Thyroid gland (tissue), 4 donors: ENCODE results near the gene SKI. TPM values are rescaled to one million over a fixed set of nuclear protein-coding genes. Genes with fewer than 3 reads are reported as not detected.

Experiments
- DNase-seq, 2 donors: peaks; one replicate each; pipeline ENCODE4 v3.0.0-alpha.2; 2019
- H3K27ac ChIP-seq, 3 donors: fragments of 200-600 bp; sonication (generic); 1 replicate in 2 of 3; 2 replicates in 1 of 3; pipeline ENCODE4 v1.5.1; 2016 to 2019; ENCODE audit warnings: mild to moderate bottlenecking in 1 of 3, moderate library complexity in 1 of 3
- H3K27me3 ChIP-seq: fragments of 200-600 bp; sonication (generic); one replicate; pipeline ENCODE4 v1.5.1; 2019
- H3K36me3 ChIP-seq, 2 donors: fragments of 200-600 bp; sonication (generic); one replicate each; pipeline ENCODE4 v1.5.1; 2016 to 2019
- H3K4me1 ChIP-seq, 2 donors: fragments of 200-600 bp; sonication (generic); one replicate each; pipeline ENCODE4 v1.5.1; 2017 to 2019
- H3K4me3 ChIP-seq, 3 donors: fragments of 200-600 bp; sonication (generic); replicated peaks in 1 of 3; 1 replicate in 2 of 3; 2 replicates in 1 of 3; pipeline ENCODE4 v1.5.1; 2016; ENCODE audit warnings: mild to moderate bottlenecking in 1 of 3
- H3K9me3 ChIP-seq: fragments of 200-600 bp; sonication (generic); one replicate; pipeline ENCODE4 v1.5.1; 2017
- POLR2A ChIP-seq, 2 donors: fragments of 450-650 bp; IDR thresholded peaks; one replicate each; pipeline ENCODE4 v1.6.1; 2017; ENCODE audit warnings: antibody characterized with exemption in 2 of 2, mild to moderate bottlenecking in 2 of 2, moderate library complexity in 1 of 2
- WGBS, 2 donors: methylation state at CpG; one replicate each; pipeline ENCODE4 v1.1.5; 2017; 5-methylcytosine and 5-hydroxymethylcytosine counted together
- intact Hi-C: fragments of 100-400 bp; cut with DNase I; formaldehyde crosslinking; loops from one replicate; pipeline ENCODE4 v1.15.1; 2023
- total RNA-seq, 4 donors: library from RNA; depleted of rRNA; stranded (reverse); fragments of >200 nt; gene quantifications; one replicate each; pipeline ENCODE4 v1.2.3, GENCODE V29; 2016
- TF ChIP-seq, protein P1 (sequence below), 6 experiments: fragments of 200-600 bp in 3 of 6; fragments of 450-650 bp in 3 of 6; sonication (generic) in 3 of 6; IDR thresholded peaks; one replicate each; pipeline ENCODE4 v1.5.1; 2016 to 2019; ENCODE audit warnings: antibody characterized with exemption in 6 of 6, mild to moderate bottlenecking in 2 of 6, inconsistent platforms in 1 of 6, moderate library complexity in 1 of 6

Gene SKI
- total RNA-seq, 4 donors from 2014 or later, result 31.4 to 59.6 (median 39.9) TPM

- no peak for DNase-seq
- H3K4me3 ChIP-seq, result peak within 1 kb of the TSS in 2 of 3 donors; percentile 55 to 59
- H3K9me3 ChIP-seq, result no peaks in the 10 kb centered on the region
- intact Hi-C loops, result loop anchor here (2.0 to 10.0 kb wide), 2 partner anchors 188 to 330 kb away; partner anchors contain the start of gene PANK4
- H3K27me3 ChIP-seq, result no peaks in the 10 kb centered on the region
- 4 to 8% methylated on average over 2 to 12 of the region's 63 CpGs for WGBS, 2 donors
- H3K27ac ChIP-seq, result peak within 1 kb of the TSS; percentile 88 to 98 (median 92)
- TF ChIP-seq, protein P1, sequence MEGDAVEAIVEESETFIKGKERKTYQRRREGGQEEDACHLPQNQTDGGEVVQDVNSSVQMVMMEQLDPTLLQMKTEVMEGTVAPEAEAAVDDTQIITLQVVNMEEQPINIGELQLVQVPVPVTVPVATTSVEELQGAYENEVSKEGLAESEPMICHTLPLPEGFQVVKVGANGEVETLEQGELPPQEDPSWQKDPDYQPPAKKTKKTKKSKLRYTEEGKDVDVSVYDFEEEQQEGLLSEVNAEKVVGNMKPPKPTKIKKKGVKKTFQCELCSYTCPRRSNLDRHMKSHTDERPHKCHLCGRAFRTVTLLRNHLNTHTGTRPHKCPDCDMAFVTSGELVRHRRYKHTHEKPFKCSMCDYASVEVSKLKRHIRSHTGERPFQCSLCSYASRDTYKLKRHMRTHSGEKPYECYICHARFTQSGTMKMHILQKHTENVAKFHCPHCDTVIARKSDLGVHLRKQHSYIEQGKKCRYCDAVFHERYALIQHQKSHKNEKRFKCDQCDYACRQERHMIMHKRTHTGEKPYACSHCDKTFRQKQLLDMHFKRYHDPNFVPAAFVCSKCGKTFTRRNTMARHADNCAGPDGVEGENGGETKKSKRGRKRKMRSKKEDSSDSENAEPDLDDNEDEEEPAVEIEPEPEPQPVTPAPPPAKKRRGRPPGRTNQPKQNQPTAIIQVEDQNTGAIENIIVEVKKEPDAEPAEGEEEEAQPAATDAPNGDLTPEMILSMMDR (IDR thresholded peaks at IDR 0.05), result no peak
- peak in 1 of 2 donors; percentile 32 for TF ChIP-seq POLR2A (IDR thresholded peaks at IDR 0.05)
- H3K4me1 ChIP-seq, result peaks cover 51 to 61% of the 10 kb centered on the region in 2 donors
- no peaks in the 10 kb centered on the region for H3K36me3 ChIP-seq
Observed at GRCh38 chr1:2194319-2194897, 33.7 kb upstream of the SKI start, which contains the start of gene FAAP20. FAAP20 (minus strand) TSS chr1:2194772; CDS start chr1:2194749, 23 bp downstream.

DNA sequence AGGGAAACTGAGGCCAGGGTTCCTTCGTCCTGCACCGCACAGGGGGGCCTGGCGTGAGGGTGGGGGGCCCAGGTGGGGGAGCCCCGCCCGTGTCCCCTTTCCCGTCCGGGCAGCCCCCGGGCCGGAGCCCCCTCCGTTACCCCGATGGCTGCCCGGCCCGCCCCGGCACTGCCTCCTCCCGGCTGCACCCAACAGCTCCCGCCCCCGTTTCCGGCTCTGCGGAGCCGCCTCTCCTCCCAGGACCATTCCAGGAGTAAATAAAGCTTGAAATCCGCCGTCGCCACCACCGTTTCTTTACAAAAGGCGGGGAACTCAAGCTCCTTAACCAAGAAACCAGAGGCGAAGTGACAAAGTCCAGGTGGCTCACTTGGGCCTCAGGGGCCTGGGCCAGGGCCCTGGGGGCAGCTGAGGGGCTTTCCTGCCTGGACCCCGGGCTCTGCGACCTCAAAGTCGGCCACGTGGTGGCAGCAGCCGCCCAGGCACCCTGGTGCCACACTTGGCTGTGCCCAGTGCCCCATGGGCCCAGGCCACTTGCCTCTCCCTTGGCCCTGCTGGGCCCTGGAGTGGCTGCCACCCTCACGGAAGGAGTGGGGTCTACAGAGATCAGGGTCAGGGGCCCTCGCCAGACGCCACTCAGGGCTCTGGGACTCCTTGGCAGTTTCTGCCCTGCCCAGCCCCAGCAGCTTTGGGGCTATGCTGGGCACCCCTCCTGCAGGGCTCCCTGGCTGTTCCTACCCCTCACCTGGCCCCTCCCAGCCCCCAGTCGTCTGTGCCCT lies 33.0 kb upstream of the SKI start:
- TF ChIP-seq, protein P1 (IDR thresholded peaks at IDR 0.05), result peak; percentile 90 to 99 (median 97)
- peak in 1 of 2 donors; percentile 35 for TF ChIP-seq POLR2A (IDR thresholded peaks at IDR 0.05)
- Histone ChIP-seq H3K9me3 (no peaks in the 10 kb centered on the region), H3K36me3 (no peaks in the 10 kb centered on the region), H3K4me1 (peaks cover 48 to 67% of the 10 kb centered on the region in 2 donors), H3K4me3 (peak overlapping the region in 2 of 3 donors; percentile 55 to 59), H3K27ac (peak overlapping the region; percentile 88 to 98 (median 92)), H3K27me3 (no peaks in the 10 kb centered on the region)
- intact Hi-C loops, result loop anchor here (2.0 to 10.0 kb wide), 2 partner anchors 188 to 330 kb away; partner anchors contain the start of gene PANK4
- peak; percentile 91 to 92 for DNase-seq
- WGBS, 2 donors, result 1 to 3% methylated on average over 19 to 24 of the region's 35 CpGs

DNA sequence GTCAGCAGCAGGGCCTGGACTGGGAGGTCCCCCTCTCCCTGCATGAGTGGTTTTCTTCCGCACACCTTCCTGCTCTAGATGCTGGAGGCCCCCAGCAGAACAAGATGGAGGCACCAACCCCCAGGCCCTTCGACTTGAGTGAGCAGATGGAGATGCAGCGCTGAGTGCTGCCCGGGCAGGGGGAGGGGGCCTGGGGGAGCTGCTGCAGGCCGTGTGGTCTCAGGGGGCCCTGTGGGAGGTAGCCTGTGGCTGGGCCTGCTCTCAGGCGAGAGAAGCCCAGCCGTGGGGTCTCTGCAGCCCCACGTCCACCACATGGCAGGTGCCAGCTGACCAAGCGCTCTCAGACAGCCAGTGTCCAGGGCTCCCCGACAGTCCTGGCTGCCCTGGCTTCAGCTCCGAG lies 32.3 kb upstream of the SKI start:
- H3K27ac ChIP-seq, result peak overlapping the region; percentile 88 to 98 (median 92)
- TF ChIP-seq, protein P1 (IDR thresholded peaks at IDR 0.05), result no peak
- TF ChIP-seq POLR2A (IDR thresholded peaks at IDR 0.05), result no peak
- no peak overlapping the region for H3K4me3 ChIP-seq
- no peaks in the 10 kb centered on the region for H3K27me3 ChIP-seq
- WGBS, 2 donors, result 58 to 100% methylated on average over 1 to 2 of the region's 11 CpGs
- H3K36me3 ChIP-seq, result no peaks in the 10 kb centered on the region
- intact Hi-C loops, result loop anchor here (2.0 to 10.0 kb wide), 2 partner anchors 187 to 329 kb away; partner anchors contain the start of gene PANK4
- no peak for DNase-seq
- H3K9me3 ChIP-seq, result no peaks in the 10 kb centered on the region
- peaks cover 41 to 65% of the 10 kb centered on the region in 2 donors for H3K4me1 ChIP-seq

DNA sequence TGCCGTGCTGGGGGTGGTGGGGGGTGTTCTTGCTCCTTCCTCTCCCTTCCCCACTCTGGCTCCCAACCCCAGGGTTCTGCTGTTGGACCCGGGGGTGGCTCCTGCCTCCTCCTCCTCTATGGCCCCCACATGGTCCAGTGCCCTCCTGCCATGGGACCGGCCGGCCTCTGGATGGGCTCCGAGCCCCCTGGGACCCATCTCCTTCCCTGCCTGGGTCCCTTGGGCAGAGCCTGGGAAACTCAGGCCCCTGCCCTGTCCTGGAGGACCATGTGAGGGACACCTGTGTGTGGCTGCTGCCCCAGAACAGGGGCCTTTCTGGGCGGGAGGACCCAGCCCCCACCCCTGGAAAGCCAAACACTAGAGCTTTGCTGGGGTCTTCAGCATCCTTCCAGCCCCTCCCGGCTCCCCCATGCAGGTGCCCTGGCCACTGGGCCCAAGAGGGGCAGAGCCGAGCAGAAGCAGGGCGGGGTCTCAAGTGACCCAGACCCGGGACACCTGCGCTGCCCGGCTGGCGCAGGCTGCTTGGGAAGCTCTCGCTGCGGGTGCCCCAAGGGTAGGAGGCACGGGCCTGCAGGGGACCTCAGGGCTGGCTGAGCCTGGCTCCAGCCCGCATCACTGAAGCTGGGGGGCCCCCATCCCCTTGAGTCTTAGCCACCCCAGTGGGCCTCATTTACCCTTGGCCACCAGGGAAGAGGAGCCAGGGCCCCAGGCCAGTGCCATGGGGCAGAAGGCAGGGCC lies 31.0 kb upstream of the SKI start:
- no peaks in the 10 kb centered on the region for H3K36me3 ChIP-seq
- no peak for TF ChIP-seq POLR2A (IDR thresholded peaks at IDR 0.05)
- WGBS, 2 donors, result 73 to 80% methylated on average over 5 of the region's 17 CpGs
- peaks cover 30 to 52% of the 10 kb centered on the region in 2 donors for H3K4me1 ChIP-seq
- H3K27ac ChIP-seq, result no peak overlapping the region
- intact Hi-C loops, result loop anchor here (10.0 kb wide), 1 partner anchor 328 kb away; the partner anchor contains the start of gene PANK4
- H3K27me3 ChIP-seq, result no peaks in the 10 kb centered on the region
- H3K9me3 ChIP-seq, result no peaks in the 10 kb centered on the region
- DNase-seq, result no peak
- no peak overlapping the region for H3K4me3 ChIP-seq

DNA sequence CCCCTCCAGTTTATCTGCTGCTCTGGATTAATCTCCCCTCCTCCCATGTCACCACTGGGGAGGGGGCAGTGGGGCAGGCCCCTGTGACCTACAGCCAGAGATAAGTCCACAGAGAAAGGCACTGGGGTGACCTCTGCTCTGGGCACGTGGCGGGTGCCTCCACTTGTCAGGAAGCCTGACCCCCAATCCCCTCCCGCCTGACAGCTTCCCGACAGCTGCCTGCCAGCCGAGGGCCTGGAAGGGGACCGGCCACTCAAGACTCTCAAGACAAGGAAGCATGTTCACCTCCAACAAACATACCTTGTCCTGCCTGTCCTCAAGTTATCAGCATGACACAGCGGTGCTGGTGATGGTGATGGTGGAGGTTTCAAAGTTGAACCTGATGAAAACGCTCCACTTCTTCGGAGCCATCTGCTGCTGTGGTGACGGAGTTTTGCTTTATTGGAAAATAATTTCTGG lies 30.4 kb upstream of the SKI start:
- Histone ChIP-seq H3K9me3 (no peaks in the 10 kb centered on the region), H3K4me3 (no peak overlapping the region), H3K36me3 (no peaks in the 10 kb centered on the region), H3K27ac (no peak overlapping the region), H3K27me3 (no peaks in the 10 kb centered on the region), H3K4me1 (peaks cover 24 to 45% of the 10 kb centered on the region in 2 donors)
- no peak for DNase-seq
- 77 to 78% methylated on average over 8 to 9 of the region's 10 CpGs for WGBS, 2 donors
- TF ChIP-seq, protein P1 (IDR thresholded peaks at IDR 0.05), result no peak
- TF ChIP-seq POLR2A (IDR thresholded peaks at IDR 0.05), result no peak
- intact Hi-C loops, result loop anchor here (10.0 kb wide), 1 partner anchor 327 kb away; the partner anchor contains the start of gene PANK4
